Non-pigmented ciliary epithelial cell (primary cell): ENCODE results near the gene ARAP1.

ENCODE experiments used
- DNase-seq: peaks from one replicate; pipeline ENCODE4 v3.0.0-alpha.2; 2010; ENCODE audit warnings: low read depth

ARAP1 gene

GRCh38 chr11:72703267-72704008, 48.8 kb downstream of the ARAP1 start:
- peak; percentile 42 for DNase-seq

DNA sequence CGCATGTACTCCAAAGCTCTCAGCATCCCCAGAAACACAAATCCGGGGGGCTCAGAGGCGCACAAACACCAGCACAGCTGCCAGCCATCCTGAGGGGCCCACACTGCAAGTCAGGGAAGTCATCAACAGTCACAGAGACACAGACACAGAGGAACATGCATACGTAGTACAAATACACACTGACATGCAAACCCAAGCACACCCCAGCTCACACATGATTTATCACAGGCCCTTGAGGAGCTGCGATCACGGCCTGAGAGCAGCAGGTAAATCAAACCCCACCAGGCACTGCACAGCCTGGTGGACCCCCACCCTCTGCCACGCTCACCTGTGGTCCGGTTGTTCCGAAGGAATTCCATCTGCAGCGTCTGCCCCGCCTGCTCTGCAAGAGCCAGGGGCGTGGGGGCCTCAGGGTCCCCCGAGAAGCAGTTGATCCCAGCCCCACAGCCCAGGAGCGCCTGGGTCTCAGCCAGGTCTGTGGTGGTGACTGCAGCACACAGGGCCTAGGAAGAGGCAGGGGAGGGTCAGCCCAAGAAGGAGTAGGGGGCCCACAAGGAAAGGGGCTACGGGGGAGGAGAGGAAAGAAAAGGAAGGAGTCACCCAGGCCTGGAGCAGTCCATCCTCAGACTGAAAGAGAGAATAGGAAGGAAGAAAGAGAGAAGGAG, 49.5 kb downstream of the ARAP1 start:
- DNase-seq = no peak

GRCh38 chr11:72702096-72702495, 50.1 kb downstream of the ARAP1 start:
- no peak for DNase-seq

DNA sequence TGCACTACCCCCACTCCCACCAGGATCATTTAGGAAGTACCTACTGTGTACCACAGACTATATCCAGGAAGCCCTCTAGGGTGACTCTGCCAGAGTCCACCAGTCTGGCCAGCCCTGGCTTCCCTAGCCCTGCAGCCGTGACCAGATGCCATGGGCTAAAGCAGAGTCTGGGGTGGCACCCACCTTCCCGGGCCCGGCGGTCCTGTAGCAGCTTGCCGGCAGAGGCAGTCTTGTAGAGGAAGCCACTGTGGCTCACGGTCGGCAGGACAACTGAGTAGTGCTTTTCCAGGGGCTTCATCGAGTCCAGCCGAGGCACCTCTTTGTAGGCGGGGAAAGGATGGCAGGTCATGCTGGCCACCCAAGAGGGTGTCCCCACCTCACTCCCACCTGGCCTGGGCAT, 50.7 kb downstream of the ARAP1 start:
- no peak for DNase-seq

- no peak for DNase-seq
These were observed 52.1 kb downstream of the ARAP1 start for GRCh38 chr11:72700146-72700545.

GRCh38 chr11:72697814-72698213, 54.4 kb downstream of the ARAP1 start:
- no peak for DNase-seq

DNA sequence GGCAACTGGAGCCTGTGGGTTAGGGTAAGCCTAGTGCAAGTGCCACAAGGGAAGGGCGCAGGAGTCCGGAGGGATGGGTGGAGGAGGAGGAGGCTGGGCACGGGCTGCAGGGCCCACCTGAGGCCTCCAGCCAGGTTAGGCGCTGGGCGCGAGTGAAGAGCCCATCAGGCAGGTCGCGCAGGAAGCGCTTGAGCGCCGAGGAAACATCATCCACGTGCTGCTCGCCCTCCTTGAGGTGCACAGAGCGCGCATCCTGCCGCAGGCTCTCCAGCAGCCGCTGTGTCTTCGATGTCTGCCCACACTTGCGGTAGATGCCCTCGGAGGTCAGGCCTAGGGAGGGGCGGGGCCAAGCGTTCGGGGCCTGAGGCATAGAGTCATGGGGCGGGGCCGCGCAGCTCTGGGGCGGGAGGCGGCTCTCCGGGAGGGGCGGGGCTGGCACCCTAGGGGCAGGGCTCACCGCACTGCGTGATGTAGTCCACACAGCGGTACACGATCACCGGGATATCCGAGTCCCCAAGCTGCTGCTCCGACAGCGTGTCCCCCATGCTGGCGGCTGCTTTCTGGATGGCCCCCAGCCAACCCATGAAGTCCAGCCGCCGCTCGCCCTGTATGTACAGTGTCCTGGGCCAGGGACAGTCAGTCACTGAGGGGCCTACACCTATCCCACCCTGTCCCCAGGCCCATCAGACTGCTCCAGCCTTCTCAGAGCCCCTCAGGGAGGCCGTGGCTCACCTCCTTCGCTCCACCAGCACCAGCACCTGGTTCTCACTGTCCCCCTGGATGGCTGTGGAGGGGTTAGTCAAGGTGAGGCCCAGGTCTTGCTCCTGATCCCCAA, 55.1 kb downstream of the ARAP1 start:
- no peak for DNase-seq

DNA sequence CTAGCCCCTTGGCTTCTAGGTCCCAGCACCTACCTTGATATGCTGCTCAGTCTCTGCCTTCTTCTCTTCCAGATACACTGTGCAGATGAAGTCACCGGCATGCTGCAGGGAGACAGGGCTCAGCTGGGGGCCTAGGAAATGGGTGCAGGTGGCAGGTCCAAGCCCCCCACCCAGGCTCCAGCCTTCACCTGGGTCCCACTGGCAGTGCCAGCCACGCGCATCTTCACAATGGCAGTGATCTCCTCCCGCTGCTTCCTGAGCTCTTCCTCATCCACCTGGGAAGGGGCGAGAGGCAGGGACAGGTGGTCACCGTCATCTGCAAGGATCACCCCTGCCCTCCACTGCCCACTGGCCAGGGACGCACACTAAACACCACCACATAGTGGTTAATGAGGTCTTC, 56.9 kb downstream of the ARAP1 start:
- DNase-seq = no peak

DNA sequence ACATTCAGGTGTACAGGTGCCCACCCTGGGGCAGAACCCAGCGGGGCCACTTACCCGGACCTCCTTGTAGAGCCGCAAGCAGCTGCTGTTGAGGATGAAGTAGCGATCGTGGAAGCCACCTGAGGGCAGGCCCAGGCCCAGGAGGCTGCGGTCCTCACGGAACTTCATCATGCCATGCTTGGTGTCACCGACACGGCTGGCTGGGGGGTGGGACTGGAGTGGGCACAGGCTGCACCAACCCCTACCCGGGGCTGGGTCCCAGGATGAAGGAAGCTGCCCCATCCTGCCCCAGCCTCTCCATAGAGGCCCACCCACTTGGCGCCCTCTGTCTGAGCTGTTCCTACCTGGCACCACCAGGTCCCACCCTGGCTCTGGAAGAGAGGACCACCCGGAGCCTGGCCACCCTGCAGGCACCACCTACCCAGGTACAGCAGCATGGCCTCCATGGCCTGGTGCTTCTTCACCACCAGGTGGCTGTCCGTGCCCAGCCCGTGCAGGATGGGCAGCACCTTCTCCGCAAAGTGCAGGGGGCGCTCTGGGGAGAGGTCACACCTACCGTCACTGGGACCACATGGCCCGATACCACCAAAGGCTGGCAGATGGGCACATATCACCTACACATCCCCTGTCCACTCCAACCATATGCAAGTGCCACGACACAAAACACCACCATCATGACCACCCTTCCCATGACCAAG, 58.8 kb downstream of the ARAP1 start:
- no peak for DNase-seq

GRCh38 chr11:72692498-72693237, 59.5 kb downstream of the ARAP1 start:
- no peak for DNase-seq

DNA sequence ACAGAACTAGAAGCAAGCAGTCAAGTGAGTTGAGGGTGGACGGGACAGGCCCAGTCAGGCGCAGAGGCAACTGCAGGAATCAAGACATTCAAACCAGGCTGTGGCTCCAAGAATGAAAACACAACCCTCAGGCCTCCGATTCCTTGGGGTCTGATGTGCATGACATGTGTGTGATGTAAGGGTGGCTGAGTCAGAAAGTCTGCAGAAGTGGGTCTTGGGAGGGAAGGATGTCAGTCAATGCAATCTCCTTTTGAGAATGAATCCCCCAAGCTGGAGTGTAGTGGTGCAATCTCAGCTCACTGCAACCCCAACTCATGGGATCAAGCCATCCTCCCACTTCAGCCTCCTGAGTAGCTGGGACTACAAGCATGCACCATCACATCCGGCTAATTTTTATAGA, 62.0 kb downstream of the ARAP1 start:
- DNase-seq = no peak

- no peak for DNase-seq
These were observed 63.3 kb downstream of the ARAP1 start for GRCh38 chr11:72688929-72689328.

- DNase-seq = no peak
These were observed 63.7 kb downstream of the ARAP1 start for GRCh38 chr11:72688486-72688885.

DNA sequence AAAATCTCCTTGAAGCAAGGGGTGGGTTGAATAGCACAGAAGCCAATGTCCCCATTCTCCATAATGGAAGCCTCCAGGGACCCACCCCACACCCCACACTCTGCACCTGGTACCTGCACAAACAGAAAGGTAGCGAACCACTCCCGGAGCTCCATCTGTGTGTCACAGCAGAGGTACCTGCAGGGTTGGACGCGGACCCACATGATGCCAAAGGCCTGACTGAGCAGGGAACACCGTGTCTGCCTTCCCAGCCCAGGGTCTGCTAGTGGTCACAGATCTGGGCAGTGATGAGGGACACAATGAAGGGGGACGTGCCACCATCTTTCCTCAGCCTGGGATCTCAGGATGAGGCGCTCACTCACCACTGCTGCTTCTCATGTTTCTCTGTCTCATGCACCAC, 64.9 kb downstream of the ARAP1 start:
- no peak for DNase-seq

- no peak for DNase-seq
These were observed 65.5 kb downstream of the ARAP1 start for GRCh38 chr11:72686639-72687220.

DNA sequence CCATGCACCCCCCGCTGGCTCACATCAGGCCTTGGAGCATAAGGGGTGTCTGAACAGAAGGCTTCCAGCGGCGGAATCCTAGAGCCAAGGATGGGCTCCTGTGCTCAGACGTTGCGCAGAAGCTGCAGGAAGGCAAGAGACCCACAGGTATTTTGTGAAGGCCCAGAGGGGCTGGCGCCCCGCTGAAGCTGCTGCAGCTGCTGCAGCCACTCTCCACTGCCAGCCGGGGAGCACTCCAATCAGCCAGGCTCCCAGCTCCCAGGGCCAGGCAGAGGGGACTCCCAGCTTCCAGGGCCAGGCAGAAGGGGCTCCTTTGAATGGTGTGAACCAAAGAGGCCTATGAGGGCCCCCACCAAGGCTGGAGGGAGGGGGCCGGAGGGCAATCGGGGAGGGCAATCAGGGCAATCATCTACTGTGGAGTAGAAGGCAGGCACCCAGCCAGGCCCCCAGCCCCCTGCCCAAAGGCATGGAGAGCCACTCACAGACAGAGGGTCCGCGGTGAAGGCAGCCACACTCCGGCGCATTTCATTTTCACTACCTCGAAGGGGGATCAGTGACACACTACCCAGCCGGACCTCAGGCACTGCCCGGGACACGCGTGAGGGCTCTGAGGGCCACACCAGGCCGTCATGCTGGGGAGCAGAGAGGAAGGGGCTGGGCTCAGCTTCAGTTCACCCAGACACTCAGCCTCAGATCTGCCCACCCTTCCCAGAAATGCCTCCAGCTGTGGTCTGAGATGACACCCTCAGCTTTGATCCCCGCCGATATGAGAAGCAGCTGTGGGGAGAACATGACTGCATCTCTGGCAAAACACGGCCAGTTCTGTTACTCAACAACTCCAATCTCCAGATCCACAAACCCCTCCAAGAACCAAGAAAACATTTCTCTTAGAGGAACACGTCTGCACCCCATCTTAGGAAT, 66.4 kb downstream of the ARAP1 start:
- DNase-seq = no peak

DNA sequence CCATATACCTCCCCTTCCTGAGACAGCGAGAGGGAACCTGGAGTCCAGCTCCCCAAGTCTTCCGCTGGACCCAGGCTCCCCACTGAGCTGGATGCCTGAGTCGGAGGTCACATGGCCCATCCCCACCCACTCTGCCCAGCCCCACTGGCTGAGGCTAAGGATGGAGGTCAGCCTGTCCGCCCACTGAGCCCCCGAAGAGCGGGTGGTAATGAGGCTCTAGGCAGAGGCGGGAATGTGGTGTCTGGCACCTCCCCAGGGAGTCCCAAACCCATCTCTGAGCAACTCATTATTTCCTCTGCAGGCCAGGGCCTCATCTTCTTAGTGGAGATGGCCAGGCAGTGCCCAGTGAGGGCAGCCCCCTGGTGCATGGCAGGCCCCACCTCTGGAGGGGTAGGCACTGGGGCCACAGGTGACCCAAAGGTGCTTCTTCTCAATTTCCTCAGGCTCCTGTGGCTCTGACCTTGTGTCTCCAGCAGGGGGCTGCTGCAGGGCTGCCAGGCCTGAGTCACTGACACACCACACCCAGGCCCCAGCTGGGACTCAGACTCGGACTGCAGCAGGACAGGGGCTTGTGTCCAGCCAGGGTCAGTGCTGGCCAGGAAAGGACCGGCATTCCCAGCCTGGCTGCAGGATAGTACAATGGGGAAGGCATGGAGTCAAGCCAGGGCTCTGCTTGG, 67.8 kb downstream of the ARAP1 start:
- DNase-seq = peak; percentile 24

DNA sequence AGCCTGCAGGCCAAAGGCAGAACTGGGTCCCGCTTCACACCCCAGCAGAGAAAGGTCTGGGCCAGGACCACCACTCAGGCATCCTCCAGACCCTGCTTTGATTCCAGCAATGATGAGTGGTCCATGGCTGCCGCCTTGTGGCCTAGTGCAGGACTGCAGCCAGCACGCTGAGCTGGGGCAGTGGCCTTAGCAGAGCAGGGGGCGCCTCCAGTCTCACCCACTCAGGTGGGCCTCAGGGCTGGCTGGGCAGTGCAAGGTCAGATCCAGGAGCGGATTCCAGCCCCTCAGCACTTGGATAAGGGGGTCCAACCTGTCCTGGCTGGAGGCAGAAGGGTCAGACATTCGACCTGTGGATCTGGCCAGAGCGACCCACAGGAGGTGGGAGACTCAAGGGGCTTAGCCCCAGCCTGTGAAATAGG, 68.4 kb downstream of the ARAP1 start:
- no peak for DNase-seq

DNA sequence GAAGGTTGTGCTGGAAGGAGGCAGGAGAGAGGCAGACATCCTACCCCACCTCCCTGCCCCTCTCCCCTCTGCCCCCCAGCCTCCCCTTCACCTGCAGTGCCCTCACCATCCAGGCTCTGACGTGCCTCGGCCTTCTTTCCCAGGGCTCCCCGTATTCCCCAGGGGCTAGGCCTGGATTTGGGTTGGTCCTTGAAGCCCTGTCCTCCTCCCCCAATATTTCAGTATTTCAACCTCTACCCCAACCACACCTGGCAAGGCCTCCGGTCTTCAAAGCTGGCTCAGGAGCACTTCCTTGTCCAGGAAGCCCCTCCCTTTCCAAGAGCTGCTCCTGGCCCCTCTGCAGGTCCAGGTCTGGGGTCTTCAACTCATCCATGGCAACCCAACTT, 69.4 kb downstream of the ARAP1 start:
- DNase-seq = no peak
